ENCODE measurements around the gene CYP11A1.

CYP11A1 gene

DNA sequence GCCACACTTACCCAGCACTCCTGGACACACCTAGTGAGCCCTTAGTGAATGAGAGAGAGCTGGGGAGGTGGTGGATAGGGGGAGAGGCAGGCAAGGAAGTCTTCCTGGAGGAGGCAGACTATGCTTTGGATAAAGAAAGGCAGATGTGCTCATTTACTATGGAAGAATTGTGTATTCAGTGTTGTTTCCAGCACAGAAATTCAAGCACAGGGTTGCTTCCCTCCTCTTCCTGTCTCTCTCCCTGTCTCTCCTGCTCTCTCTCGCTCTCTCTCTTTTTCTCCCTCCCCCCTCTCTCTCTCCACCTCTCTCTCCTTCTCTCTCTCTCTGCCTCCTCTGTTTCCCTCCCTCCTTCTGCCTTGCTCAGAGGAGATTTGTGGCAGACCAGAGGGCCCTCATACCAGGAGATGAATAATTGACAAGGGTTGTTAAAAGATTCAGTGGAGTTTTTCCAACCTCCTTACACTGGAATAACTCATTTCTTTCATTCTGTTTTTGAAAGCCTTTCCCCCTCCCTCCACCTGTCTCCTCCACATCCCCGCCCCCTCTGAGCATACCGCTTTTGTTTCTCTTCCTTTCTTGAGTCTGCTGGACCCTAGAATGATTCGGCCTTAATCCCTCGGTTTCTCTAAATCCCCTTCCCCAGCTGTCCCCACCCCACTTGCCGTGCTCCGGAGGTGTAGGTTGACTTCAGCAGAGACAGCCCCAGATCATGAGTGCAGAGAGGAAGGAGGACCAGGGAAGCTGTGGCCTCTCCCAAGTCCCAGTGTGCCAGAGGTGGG lies 65.7 kb downstream of the CYP11A1 start:
- H3K9me3 Mint-ChIP-seq, result no peaks in the 10 kb centered on the region
- H3K4me1 Mint-ChIP-seq (ENCODE audit: low read depth), result no peaks in the 10 kb centered on the region
- intact Hi-C loops (cut with micrococcal nuclease), result no loop called here
- H3K36me3 Mint-ChIP-seq (ENCODE audit: low read depth), result no peaks in the 10 kb centered on the region
- no peak overlapping the region for H3K4me3 Mint-ChIP-seq
- peaks cover 32% of the 10 kb centered on the region for H3K27me3 Mint-ChIP-seq
- H3K27ac Mint-ChIP-seq, result no peak overlapping the region

DNA sequence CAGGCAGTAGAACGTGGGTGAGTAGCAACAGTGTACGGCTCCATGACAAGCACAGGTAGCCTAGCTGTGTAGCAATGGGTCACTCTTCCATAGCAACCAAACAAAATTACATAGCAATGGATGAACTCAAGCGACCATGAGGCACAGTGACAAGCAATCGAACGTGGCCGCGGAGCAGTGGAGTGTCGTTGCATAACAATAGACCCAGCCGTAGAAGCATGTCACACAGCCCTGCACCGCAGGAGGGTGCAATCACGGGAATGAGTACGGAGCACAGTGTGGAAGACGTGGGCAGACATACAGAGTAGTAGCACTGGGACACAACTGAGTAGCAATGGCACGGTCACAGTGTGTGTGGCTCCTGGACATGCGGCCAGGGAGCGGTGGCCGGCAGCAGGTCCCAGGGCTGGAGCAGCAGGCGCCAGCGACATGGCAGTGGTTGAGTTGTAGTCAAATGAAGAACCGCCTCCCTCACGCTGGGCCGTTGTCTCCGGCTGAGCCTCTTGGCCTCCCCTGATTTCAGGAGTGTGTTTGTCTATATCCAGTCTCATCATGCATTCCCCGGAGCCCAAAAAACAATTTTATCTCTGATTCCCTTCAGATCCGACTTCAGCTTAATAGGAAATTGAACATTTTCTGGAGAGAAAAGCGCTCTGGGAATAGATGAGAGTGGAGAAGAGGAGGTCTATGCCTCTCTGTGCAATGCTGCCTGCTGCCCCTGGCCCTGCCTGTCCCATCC lies 67.2 kb downstream of the CYP11A1 start:
- H3K27ac Mint-ChIP-seq, result no peak overlapping the region
- no peaks in the 10 kb centered on the region for H3K36me3 Mint-ChIP-seq (ENCODE audit: low read depth)
- intact Hi-C loops (cut with micrococcal nuclease), result no loop called here
- no peak overlapping the region for H3K4me3 Mint-ChIP-seq
- H3K9me3 Mint-ChIP-seq, result no peaks in the 10 kb centered on the region
- H3K27me3 Mint-ChIP-seq, result peaks cover 32% of the 10 kb centered on the region
- no peaks in the 10 kb centered on the region for H3K4me1 Mint-ChIP-seq (ENCODE audit: low read depth)

DNA sequence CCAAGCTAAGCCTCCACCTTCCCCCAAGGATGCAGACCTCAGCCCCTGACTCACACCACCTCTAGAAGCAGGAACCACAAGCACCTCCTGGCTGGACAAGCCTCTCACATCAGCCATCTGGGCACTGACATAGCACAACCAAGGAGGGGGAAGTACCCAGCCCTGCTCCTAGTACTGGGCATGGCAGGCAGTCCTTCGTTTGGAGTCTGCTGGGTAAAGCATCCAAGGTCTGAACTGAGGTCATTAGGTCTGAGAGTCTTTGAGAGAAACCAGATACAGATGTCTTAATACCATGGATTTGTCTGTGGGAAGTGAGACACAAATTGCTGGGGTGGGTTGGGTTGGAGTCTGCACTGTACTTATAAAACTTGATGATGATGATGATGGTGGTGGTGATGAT lies 69.6 kb downstream of the CYP11A1 start:
- Mint-ChIP-seq H3K4me3 (no peak overlapping the region), H3K27ac (no peak overlapping the region), H3K9me3 (no peaks in the 10 kb centered on the region), H3K4me1 (ENCODE audit: low read depth) (no peaks in the 10 kb centered on the region), H3K27me3 (peaks cover 25% of the 10 kb centered on the region), H3K36me3 (ENCODE audit: low read depth) (no peaks in the 10 kb centered on the region)
- intact Hi-C loops (cut with micrococcal nuclease), result no loop called here

DNA sequence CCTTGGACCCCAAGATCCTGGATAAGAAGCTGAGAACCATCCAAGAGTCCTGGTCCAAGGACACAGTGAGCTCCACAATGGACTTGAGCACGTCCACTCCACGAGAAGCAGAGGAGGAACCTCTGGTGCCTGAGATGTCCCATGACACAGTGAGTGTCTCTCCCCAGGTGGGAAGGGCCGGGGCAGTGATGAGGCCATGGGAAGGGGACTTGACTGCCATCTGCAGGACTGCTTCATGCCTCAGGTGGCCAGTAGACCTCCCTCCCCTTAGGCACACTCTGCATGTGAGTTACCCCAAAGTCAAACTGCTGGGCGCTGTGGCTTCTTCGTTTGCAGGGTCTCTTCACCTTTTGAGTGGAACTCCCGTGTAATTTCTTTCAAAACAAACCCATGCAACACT lies 71.6 kb downstream of the CYP11A1 start:
- Mint-ChIP-seq H3K27ac (no peak overlapping the region), H3K36me3 (ENCODE audit: low read depth) (no peaks in the 10 kb centered on the region), H3K4me1 (ENCODE audit: low read depth) (no peaks in the 10 kb centered on the region), H3K27me3 (peaks cover 19% of the 10 kb centered on the region), H3K4me3 (no peak overlapping the region), H3K9me3 (no peaks in the 10 kb centered on the region)
- intact Hi-C loops (cut with micrococcal nuclease), result no loop called here

DNA sequence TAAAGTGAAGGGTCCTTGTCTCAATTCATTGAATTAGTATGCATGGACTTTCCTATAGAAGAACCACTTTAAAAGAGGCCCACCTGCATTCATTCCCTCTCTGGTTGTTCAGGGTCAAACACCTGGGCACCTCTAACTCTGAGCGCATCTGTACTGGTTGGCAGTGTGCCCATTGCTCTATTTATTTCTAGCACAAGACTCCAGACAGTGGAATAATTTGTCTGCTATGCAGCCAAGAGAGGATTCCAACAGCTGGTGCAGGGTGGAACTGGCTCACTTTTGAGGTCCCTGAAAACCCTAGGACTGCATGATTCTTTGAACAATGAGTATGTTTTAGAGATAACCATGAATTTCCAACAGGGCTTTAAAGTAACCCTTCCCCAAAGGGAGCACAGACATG lies 73.4 kb downstream of the CYP11A1 start:
- Mint-ChIP-seq H3K4me3 (no peak overlapping the region), H3K27ac (no peak overlapping the region), H3K9me3 (no peaks in the 10 kb centered on the region), H3K4me1 (ENCODE audit: low read depth) (no peaks in the 10 kb centered on the region), H3K36me3 (ENCODE audit: low read depth) (no peaks in the 10 kb centered on the region), H3K27me3 (peaks cover 11% of the 10 kb centered on the region)
- intact Hi-C loops (cut with micrococcal nuclease), result no loop called here

DNA sequence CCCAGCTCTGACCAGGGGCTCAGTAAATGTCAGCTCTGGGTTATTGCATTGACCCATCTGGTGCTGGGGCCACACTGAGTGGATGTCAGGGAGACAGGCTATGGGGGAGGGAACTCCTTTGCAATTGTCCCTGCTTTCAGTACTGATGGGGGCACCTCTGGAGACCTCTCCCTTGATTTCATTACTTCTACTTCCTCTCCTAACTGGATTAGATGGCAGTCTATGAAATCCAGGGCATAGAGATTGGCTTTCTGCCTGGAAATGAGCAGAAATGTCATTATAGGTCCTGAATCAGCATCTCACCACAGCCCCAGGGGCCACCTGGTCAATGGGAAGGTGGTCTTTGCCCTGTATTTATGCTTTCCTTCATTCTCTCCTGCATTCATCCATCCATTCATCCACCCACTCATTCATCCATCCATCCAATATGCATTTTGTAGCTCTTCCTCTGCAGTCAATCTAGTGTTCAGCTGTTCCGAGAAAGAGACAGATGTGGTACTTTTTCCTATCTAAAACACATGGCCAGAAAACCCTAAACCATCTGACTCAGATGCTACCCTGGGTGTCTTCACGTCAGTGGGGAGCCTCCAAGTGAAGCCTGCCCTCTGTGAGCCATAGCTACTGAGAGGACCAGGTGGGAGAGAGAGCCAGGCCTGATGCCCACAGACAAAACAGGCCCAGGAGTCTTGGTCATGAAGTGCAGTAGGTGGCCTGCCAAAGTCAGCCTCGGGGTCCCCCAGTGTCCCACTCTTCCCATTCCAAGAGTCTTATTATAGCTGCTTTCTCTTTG lies 74.2 kb downstream of the CYP11A1 start:
- Mint-ChIP-seq H3K4me3 (no peak overlapping the region), H3K9me3 (no peaks in the 10 kb centered on the region), H3K4me1 (ENCODE audit: low read depth) (no peaks in the 10 kb centered on the region), H3K27me3 (peaks cover 11% of the 10 kb centered on the region), H3K27ac (no peak overlapping the region), H3K36me3 (ENCODE audit: low read depth) (no peaks in the 10 kb centered on the region)
- intact Hi-C loops (cut with micrococcal nuclease), result no loop called here

DNA sequence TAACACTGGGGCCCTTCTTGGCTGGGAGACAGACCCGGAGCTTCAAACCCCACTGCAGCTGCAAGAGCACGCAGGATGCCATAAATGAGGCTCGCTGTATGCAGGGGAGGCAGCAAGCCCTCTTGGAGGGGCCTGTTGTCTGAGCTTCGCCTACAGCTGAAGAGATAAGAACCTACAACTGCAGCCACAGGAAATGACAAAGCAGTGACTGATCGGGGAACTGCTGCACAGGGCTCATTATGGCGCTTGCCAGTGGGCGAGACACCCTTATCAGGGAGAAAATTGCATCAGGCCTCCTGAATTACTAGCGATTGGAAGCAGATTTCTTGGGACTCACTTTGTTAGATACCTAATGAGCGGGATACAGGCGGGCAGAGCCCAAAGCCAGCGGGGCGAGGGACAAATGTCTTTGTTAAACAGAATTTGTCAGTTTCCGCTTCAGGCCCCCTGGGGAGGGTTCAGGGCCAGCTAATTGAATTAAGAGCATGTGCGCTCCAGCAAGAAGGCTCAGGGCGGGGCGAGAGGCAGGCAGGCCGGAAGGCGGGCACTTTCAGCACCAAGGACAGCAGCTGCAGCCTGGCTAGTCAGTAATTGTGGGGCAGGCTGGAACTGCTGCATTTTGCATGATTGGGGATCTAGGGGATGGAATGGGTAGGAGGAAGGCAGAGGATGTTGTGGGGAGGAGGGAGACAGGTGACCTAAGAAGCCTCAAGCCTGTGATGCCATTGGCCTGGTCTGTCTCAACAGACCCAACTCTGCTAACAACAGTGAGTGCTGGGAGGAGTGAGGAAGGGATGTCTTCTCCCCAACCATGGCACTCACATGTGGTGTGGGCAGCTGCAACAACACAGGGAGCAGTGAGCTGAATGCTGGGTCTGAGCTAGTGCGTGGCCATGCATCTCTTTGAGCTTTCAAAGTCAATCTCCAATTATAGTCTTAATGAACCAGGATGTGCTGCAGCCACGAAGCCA lies 76.1 kb downstream of the CYP11A1 start:
- H3K36me3 Mint-ChIP-seq (ENCODE audit: low read depth), result no peaks in the 10 kb centered on the region
- H3K27me3 Mint-ChIP-seq, result peaks cover 14% of the 10 kb centered on the region
- no peaks in the 10 kb centered on the region for H3K9me3 Mint-ChIP-seq
- intact Hi-C loops (cut with micrococcal nuclease), result no loop called here
- no peak overlapping the region for H3K4me3 Mint-ChIP-seq
- H3K4me1 Mint-ChIP-seq (ENCODE audit: low read depth), result no peaks in the 10 kb centered on the region
- no peak overlapping the region for H3K27ac Mint-ChIP-seq

DNA sequence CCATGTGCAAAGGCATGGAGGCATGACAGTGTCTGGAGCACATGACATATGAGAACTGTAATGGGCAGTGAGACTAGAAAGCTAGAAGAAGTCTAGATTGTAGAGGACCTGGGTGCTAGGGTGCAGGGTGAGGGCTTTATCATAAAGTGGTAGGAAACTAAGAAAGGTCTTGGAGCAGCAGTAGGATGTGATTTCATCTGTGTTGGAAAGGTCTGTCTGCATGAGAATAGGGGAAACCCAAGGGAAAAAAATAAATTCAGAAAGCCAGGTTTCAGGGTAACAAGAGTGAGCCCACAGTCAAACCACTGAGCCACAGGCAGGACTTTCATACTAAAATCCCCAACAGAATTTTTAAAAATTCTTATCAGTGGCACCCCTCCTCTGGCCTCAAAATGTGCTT lies 76.8 kb downstream of the CYP11A1 start:
- H3K9me3 Mint-ChIP-seq, result no peaks in the 10 kb centered on the region
- no peak overlapping the region for H3K4me3 Mint-ChIP-seq
- no peaks in the 10 kb centered on the region for H3K36me3 Mint-ChIP-seq (ENCODE audit: low read depth)
- intact Hi-C loops (cut with micrococcal nuclease), result no loop called here
- H3K27ac Mint-ChIP-seq, result no peak overlapping the region
- H3K4me1 Mint-ChIP-seq (ENCODE audit: low read depth), result no peaks in the 10 kb centered on the region
- peaks cover 14% of the 10 kb centered on the region for H3K27me3 Mint-ChIP-seq

DNA sequence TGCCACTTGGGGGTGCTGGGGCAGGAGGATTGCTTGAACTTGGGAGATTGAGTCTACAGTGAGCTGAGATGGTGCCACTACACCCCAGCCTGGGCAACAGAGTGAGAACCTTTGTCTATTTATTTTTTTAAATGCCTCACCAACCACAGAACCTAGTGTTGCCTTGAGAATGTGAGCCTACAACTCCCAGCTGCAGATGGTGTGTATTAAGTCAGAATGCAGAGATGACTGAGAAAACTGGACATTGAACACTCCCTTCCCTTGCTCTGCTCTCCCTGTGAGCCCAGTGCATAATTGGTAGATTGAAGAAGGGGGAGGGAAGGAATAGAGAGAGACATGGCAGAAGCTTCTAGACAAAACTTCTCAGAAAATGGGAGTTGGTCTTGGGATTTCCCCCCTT lies 77.8 kb downstream of the CYP11A1 start:
- Mint-ChIP-seq H3K9me3 (no peaks in the 10 kb centered on the region), H3K36me3 (ENCODE audit: low read depth) (no peaks in the 10 kb centered on the region)

More for the DNA sequence above, 77.8 kb downstream of the CYP11A1 start:
- Mint-ChIP-seq H3K27me3 (peaks cover 14% of the 10 kb centered on the region), H3K4me3 (no peak overlapping the region), H3K4me1 (ENCODE audit: low read depth) (no peaks in the 10 kb centered on the region), H3K27ac (no peak overlapping the region)
- intact Hi-C loops (cut with micrococcal nuclease), result no loop called here

Data from dendritic cell treated with granulocyte-macrophage colony-stimulating factor and Interleukin-4, amounts not matched to agents 40 ng/mL and 50 ng/mL, for 4 days (primary cell).